Measurements from ENCODE around the gene UGDH.

Gene UGDH

DNA sequence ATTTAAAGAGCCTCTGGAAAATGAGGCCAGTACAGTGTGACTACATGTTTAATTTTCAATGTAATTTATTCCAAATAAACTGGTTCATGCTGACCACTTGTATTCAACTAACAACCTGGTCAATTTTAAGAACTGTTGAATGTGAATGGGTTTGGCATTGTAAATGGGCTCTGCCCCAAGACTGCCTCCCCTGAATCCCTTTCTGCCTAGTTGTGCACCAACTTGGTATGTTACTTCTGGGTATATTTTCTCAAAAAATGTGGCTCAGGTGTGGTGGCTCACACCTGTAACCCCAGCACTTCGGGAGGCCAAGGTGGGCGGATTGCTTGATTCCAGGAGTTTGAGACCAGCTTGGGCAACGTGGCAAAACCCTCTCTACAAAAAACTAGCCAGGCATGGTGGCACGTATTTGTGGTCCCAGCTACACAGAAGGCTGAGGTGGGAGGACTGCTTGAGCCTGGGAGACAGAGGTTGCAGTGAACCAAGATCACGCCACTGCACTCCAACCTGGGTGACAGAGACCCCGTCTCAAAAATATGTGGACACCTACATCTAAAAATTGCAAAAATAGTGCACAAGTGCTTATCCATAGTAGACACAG is 75.7 kb downstream of the UGDH start:
- DNase-seq, result no peak

GRCh38 chr4:39450618-39451017 is 76.6 kb downstream of the UGDH start:
- DNase-seq, result no peak

Data from eye (tissue), 1 donor.